Activated naive CD4-positive, alpha-beta T cell treated with anti-CD3 and anti-CD28 coated beads, Interleukin-2, amount 50 U/mL, for 24 hours (primary cell): Measurements from ENCODE around the gene GABRR1.
"Not testable (repeated sequence)": the region's sequence is repeated elsewhere in the genome, so short reads cannot be mapped to it uniquely, and the experiment has no call there.

ENCODE experiments used
- H3K27ac Mint-ChIP-seq: one replicate; pipeline ENCODE4 v1.8.0; 2021; ENCODE audit warnings: mild to moderate bottlenecking, mixed read lengths
- H3K27me3 Mint-ChIP-seq: one replicate; pipeline ENCODE4 v1.8.0; 2021; ENCODE audit warnings: mixed read lengths
- H3K36me3 Mint-ChIP-seq: one replicate; pipeline ENCODE4 v1.8.0; 2021; ENCODE audit warnings: mixed read lengths
- H3K4me1 Mint-ChIP-seq: one replicate; pipeline ENCODE4 v1.8.0; 2021; ENCODE audit warnings: mixed read lengths
- H3K4me3 Mint-ChIP-seq: one replicate; pipeline ENCODE4 v1.8.0; 2021; ENCODE audit warnings: mild to moderate bottlenecking, mixed read lengths
- H3K9me3 Mint-ChIP-seq: one replicate; pipeline ENCODE4 v1.8.0; 2021; ENCODE audit warnings: mixed read lengths

Gene GABRR1

GRCh38 chr6:89146718-89147700 is 70.1 kb downstream of the GABRR1 start:
- Mint-ChIP-seq H3K27ac (peak overlapping the region; percentile 87), H3K36me3 (peaks cover 14% of the 10 kb centered on the region), H3K27me3 (no peaks in the 10 kb centered on the region), H3K9me3 (no peaks in the 10 kb centered on the region), H3K4me1 (peaks cover 36% of the 10 kb centered on the region), H3K4me3 (peak overlapping the region; percentile 90)

- peak within 1 kb of the TSS; percentile 99 for H3K27ac Mint-ChIP-seq
- no peaks in the 10 kb centered on the region for H3K27me3 Mint-ChIP-seq
- peaks cover 36% of the 10 kb centered on the region for H3K4me1 Mint-ChIP-seq
- H3K36me3 Mint-ChIP-seq = peaks cover 10% of the 10 kb centered on the region
- H3K9me3 Mint-ChIP-seq = no peaks in the 10 kb centered on the region
- peak within 1 kb of the TSS; percentile 97 for H3K4me3 Mint-ChIP-seq
These were observed 71.0 kb downstream of the GABRR1 start, which contains the start of gene PM20D2 for GRCh38 chr6:89145956-89146717. PM20D2 (plus strand) TSS chr6:89146055; CDS start chr6:89146145, 90 bp downstream.

DNA sequence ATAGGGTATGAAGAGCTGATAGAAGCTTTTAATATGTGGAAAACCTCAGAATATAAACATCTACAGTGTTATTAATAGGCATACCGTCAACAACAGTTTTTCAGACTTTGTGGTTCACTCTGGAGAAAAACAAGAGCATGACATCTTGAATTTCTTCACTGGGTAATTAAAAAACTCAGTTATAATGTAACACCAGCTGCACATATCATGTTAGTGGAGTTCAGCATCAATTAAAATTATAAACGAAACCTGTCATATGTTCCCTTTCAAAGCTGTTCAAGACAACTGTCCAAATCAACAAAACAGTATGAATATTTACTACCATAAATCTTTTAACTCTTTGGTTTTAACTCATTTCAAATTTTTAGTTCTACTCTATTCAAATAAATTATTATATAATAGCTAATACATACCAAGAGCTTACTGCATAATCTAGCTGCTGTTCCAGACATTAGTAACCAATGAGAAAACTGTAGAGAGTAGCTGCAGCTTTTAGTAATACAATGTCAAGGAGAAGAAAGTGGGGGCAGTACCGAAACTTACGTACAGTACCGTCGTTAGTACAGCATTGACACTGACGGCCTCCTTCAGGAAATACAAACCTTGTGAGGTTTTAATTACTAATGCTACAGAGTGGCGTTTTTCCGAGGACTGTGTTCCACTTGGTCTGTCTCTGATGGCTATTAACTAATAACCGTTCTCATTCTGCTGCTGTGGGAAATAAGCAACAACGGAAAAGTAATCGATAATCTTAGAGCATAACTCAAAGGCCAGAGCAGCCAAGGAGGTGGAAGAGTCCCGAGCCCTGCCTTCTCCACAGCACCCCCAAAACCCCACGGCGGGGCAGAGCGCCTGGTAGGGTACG is 71.8 kb downstream of the GABRR1 start:
- peak overlapping the region; percentile 97 for H3K4me3 Mint-ChIP-seq
- peaks cover 36% of the 10 kb centered on the region for H3K4me1 Mint-ChIP-seq
- H3K27me3 Mint-ChIP-seq = no peaks in the 10 kb centered on the region
- no peaks in the 10 kb centered on the region for H3K9me3 Mint-ChIP-seq
- peaks cover 10% of the 10 kb centered on the region for H3K36me3 Mint-ChIP-seq
- H3K27ac Mint-ChIP-seq = peak overlapping the region; percentile 99

DNA sequence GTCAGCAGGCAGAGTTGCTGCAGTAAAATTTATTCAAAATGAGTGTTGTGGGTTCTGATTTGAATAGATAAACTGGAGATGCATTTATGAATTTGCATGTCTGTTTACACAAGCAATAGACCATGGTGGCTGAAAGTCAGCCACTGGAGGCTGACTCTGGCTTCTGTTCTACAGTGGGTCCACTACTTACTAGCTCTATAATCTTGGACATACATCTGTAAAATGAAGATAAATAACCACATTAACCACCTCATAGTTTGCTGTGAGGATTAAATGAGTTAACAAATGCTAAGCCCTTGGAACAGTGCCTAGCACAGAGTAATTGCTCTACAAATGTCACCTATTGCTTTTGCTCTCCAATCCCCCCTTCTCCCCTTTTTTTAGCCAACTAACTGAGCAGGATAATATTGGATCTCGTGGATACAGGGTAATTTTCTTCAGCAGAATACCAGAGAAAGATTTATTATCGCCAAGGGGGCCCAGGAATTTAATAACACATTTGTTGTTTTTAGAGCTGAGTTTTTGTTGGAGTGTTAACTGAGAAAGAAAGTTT is 72.7 kb downstream of the GABRR1 start:
- Mint-ChIP-seq H3K27me3 (no peaks in the 10 kb centered on the region), H3K9me3 (no peaks in the 10 kb centered on the region), H3K27ac (no peak overlapping the region), H3K36me3 (peaks cover 8% of the 10 kb centered on the region), H3K4me3 (peak overlapping the region; percentile 47), H3K4me1 (peaks cover 33% of the 10 kb centered on the region)

DNA sequence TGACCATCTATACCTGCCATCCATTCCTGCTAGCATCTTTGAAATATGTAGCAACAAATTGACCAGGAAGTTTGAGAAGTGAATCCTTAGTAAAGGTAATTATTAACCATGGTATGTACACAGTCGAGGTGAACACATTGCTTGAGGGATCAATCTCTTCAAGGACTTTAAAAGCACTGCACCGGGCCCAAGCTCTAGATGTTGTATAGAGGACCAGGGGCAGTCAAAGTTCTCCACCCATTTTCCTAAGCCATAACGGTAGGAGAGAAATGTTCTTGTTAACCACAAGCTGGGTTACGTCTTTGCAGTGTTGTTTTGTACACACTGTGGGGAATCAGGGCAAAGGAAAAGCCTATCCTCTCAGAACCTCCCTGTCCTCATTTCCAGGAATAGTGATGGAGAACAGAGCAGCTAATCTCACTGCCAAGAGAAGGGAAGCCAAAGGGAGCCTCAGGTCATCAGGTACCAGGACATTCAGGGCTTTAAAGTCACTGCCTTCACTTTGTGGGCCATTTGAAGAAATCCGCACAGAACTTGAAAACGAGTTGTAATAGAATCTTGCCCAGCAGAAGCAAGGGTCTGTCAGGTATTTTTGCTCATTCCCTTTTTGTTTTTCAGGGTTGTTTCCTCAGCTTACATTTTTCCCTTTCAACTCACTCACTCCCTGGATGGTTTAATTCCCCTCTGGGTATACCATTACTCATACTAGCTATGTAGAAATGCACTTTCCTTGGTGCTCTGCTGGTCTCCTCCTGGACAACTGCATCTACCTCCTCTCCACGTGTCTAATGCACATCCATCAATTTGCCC is 76.6 kb downstream of the GABRR1 start:
- H3K27ac Mint-ChIP-seq = no peak overlapping the region
- no peaks in the 10 kb centered on the region for H3K36me3 Mint-ChIP-seq
- H3K27me3 Mint-ChIP-seq = no peaks in the 10 kb centered on the region
- peaks cover 10% of the 10 kb centered on the region for H3K4me1 Mint-ChIP-seq
- no peaks in the 10 kb centered on the region for H3K9me3 Mint-ChIP-seq
- no peak overlapping the region for H3K4me3 Mint-ChIP-seq

DNA sequence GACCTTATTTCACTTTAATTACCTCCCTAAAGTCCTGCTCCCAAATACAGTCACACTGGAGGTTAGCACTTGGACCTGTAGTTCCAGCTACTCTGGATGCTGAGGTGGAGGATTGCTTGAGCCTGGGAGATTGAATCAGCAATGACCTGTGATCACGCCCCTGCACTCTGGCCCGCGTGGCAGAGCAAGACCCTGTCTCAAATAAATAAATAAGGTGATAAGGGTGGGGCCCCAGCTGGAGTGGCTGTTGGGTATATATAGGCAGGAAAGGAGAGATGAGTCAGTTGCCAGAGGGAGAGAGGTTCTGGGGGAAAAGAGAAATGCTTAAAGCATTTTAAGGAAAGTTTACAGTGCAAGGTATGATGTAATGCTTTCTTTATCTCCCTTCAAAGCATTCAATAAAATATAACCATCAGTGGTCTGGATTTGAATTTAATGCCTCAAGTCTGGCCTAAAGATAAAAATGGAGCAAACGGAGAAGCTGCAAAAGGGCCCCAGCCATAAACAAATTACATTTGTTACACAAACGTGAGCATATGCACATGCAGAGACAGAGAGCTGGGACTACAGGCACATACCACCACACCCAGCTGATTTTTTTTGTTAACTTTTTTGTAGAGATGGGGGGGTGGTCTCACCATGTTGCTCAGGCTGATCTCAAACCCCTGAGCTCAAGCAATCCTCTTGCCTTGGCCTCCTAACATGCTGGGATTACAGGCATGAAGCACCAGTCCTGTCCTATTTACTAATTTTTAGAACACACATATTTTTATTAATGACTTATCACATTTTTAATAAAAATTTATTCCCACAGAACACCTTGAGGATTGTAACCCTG is 77.4 kb downstream of the GABRR1 start:
- Mint-ChIP-seq H3K9me3 (no peaks in the 10 kb centered on the region), H3K27ac (no peak overlapping the region), H3K4me3 (no peak overlapping the region), H3K4me1 (peaks cover 6% of the 10 kb centered on the region), H3K27me3 (no peaks in the 10 kb centered on the region), H3K36me3 (no peaks in the 10 kb centered on the region)

DNA sequence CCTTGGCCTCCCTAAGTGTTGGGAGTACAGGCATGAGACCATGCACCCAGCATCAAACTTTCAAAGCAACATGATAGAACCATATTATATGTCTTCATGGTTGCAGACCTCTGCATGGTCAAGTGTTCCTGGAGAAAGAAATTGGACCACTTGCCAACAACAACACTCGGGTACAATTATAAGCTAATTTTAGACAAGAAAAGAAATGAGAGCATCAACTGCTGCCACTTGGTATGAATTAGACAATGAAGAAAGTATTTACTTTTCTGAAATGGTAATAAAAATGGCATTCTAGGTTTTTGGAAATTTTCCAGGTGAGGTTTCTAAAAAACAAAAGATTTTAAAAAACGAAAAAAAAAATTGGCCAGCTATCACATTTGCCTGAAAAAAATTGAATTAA is 79.0 kb downstream of the GABRR1 start:
- Mint-ChIP-seq H3K4me1 (no peaks in the 10 kb centered on the region), H3K4me3 (no peak overlapping the region), H3K9me3 (no peaks in the 10 kb centered on the region), H3K36me3 (no peaks in the 10 kb centered on the region), H3K27me3 (no peaks in the 10 kb centered on the region), H3K27ac (no peak overlapping the region)

GRCh38 chr6:89134723-89135122 is 82.4 kb downstream of the GABRR1 start:
- H3K36me3 Mint-ChIP-seq = no peaks in the 10 kb centered on the region
- H3K27ac Mint-ChIP-seq = no peak overlapping the region
- no peaks in the 10 kb centered on the region for H3K4me1 Mint-ChIP-seq
- H3K4me3 Mint-ChIP-seq = no peak overlapping the region
- no peaks in the 10 kb centered on the region for H3K27me3 Mint-ChIP-seq
- H3K9me3 Mint-ChIP-seq = no peaks in the 10 kb centered on the region

DNA sequence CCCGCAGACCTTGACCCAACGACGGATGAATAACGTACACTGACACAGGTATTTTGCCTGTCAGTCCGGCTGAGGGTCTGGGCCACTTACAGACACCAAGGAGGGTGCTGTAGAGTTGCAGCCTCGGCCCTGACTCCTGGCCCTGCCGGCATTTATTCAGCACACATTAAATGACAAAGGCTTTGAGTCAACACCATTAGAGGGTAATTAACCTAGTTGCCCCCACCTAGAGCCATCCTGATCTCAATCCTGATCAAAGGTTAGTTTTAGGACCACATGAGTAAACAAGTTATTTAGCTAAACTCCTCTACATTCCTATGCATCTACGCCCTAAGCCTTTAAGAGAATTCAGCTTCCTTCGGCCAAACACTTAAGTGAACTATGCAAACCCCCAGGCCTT is 83.2 kb downstream of the GABRR1 start:
- Mint-ChIP-seq H3K27ac (no peak overlapping the region), H3K9me3 (no peaks in the 10 kb centered on the region), H3K4me3 (no peak overlapping the region), H3K36me3 (no peaks in the 10 kb centered on the region), H3K27me3 (no peaks in the 10 kb centered on the region), H3K4me1 (no peaks in the 10 kb centered on the region)

- Mint-ChIP-seq H3K4me3 (no peak overlapping the region), H3K4me1 (no peaks in the 10 kb centered on the region), H3K36me3 (peaks cover 6% of the 10 kb centered on the region), H3K27ac (no peak overlapping the region), H3K27me3 (no peaks in the 10 kb centered on the region), H3K9me3 (no peaks in the 10 kb centered on the region)
These were observed 85.1 kb downstream of the GABRR1 start for GRCh38 chr6:89132057-89132456.

- Mint-ChIP-seq H3K27me3 (no peaks in the 10 kb centered on the region), H3K9me3 (no peaks in the 10 kb centered on the region), H3K36me3 (peaks cover 7% of the 10 kb centered on the region), H3K27ac (no peak overlapping the region), H3K4me1 (no peaks in the 10 kb centered on the region), H3K4me3 (no peak overlapping the region)
These were observed 85.6 kb downstream of the GABRR1 start for GRCh38 chr6:89131599-89131998.

GRCh38 chr6:89128256-89128671 is 88.9 kb downstream of the GABRR1 start:
- H3K27ac Mint-ChIP-seq, H3K36me3 Mint-ChIP-seq, H3K4me3 Mint-ChIP-seq: not testable (repeated sequence)

More at GRCh38 chr6:89128256-89128671, 88.9 kb downstream of the GABRR1 start:
- H3K4me1 Mint-ChIP-seq, H3K27me3 Mint-ChIP-seq, H3K9me3 Mint-ChIP-seq: not testable (repeated sequence)
